Stimulated activated CD4-positive, alpha-beta T cell treated with anti-CD3 and anti-CD28 coated beads, Interleukin-4, amount 100 ng/mL, for 4 hours (primary cell): ENCODE data around the gene SPPL3.
"Not testable (repeated sequence)": the region's sequence is repeated elsewhere in the genome, so short reads cannot be mapped to it uniquely, and the experiment has no call there.

Experiments used
- DNase-seq, 2 experiments: peaks; one replicate each; pipeline ENCODE4 v3.0.0-alpha.2; 2020

The SPPL3 gene

DNA sequence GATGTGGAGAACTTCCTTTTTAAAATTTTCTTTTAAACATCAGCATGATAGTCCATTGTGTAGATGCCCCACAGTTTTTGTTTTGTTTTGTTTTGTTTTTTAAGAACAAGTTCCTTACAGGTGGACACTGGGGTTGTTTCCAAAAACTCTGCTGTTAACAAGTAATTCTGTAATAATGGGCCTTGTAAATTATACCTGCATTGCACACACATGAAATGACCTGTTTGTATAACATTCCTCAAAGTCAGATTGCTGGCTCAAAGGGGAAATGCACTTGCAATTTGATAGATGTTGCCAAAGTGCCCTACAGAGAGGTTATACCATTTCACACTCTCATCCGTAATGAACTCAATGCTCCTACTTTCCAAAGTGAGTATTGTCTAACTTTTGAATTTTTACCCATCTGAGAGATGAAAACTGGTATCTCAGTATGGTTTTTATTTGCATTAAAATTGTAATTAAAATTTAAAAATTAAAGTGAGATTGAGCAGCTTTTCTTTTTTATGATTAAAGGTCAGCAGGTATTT is 89.2 kb downstream of the SPPL3 start:
- DNase-seq: no peak

DNA sequence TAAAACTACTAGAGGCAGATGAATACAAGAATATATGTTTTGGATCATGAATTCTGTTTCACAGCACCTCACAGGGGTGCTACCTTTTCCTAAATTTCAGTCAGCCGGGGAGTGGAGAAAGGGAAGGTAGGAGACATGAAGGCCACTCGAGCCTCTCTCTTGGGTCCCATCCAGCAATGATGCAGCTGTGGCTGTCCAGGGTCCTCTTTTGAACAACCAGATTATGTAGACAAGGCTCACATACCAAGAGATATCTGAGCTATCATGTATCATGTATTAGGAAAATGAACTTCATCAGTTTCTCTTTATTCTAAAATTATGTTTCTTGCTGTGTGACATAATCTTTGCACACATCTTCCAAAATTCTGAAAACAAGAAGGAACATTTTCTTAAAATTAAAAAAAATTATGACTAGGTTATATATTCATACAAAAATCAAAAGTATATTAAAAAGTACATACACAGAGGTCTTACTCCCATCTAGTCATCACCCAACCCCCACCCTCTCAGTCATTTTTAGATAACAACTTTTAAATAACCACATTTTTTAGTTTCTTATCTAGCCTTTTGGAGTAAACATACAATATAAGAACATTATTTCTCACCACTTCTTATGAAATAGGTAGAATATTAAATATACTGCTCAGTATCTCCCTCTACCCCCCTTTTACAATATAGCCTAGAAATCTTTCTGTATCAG is 89.8 kb downstream of the SPPL3 start:
- no peak for DNase-seq

DNA sequence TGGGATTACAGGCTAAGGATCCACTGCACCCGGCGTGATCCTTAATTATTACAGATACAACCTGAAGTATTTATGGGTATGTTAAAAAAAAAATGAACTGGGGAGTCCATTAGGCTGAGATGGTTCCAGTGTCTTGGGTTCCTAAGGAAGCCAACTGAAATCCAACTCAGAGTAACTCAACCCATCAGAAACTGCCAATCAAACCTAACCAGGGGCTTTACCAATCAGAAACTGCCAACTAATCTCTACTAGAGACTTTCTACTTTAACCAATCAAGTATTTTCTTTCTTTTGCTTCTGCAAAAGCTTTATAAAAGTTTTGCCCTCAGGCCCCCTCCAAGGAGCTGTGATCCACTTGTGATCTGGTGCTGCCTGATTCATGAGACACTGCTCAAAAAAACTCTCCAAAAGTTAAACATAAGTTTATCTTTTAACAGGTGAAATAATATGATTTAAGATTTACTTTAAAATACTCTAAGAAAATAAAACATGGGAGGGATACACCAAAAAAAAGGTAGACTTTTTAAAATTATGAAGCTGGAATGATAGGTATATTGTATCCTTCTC is 90.5 kb downstream of the SPPL3 start:
- DNase-seq: no peak

DNA sequence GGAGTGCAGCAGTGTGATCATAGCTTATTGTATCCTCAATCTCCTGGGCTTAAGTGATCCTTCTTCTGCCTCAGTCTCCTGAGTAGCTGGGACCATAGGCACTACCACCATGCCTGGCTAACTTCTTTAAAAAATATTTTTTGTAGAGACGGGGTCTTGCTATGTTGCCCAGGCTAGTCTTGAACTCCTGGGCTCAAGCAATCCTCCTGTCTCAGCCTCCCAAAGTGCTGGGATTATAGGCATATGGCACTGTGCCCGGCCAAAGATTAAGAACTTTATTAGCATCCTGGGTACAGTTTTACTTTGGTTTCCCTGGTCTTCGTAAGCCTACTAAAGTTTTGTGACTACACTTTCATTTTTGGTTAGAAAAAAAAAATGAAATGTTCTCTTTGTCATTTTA is 94.1 kb downstream of the SPPL3 start:
- no peak for DNase-seq

DNA sequence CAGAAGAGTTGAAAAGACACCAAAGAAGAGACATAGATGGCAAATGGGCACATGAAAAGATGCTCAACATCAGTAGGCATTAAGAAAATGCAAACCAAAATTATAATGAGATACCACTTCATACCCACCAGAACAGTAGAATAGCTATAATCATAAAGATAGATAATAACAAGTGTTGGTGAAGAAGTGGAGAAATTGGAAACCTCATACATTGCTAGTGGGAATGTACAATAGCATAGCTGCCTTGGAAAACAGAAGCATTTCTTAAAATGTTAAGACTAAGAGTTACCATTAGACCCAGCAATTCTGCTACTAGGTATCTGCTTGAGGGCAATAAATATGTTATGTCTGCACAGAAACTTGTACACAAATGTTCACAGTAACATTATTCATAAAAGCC is 99.7 kb downstream of the SPPL3 start:
- no peak for DNase-seq

DNA sequence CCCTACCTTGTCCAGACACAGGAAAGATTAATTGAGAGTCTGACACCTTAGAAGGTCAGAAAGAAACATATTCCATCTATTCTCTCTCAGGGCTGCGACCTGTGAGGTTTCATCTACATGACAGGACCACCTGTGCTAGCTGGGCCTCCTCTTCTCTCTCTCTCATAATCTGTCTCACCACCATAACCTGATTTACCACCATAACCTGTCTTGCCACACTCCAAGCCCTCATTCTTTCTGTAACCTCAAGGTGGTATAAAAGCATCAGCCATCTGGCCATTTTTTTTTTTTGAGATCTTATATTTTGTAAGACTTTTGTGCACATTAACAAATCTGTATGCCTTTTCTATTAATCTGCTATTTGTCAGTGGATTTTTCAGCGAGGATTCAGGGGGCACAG is 103.0 kb downstream of the SPPL3 start:
- DNase-seq: no peak

DNA sequence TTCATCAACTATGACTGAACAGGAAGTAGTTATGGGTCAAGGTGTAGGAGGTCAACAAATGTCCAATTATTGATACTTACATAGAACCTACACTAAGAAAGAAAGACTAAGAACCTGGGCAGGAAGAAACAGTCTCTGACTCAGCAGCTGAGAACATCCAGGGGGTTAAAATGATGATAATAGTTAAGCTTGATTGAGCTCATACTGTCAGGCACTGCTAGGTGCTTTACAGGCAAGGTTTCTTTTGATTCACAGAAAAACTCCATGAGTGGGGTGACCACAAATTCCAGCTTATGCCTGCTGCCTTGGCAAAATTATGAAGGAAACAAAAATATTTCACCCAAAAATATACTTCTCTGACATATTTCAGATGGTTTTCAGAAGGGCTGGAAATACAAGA is 103.5 kb downstream of the SPPL3 start:
- no peak for DNase-seq

DNA sequence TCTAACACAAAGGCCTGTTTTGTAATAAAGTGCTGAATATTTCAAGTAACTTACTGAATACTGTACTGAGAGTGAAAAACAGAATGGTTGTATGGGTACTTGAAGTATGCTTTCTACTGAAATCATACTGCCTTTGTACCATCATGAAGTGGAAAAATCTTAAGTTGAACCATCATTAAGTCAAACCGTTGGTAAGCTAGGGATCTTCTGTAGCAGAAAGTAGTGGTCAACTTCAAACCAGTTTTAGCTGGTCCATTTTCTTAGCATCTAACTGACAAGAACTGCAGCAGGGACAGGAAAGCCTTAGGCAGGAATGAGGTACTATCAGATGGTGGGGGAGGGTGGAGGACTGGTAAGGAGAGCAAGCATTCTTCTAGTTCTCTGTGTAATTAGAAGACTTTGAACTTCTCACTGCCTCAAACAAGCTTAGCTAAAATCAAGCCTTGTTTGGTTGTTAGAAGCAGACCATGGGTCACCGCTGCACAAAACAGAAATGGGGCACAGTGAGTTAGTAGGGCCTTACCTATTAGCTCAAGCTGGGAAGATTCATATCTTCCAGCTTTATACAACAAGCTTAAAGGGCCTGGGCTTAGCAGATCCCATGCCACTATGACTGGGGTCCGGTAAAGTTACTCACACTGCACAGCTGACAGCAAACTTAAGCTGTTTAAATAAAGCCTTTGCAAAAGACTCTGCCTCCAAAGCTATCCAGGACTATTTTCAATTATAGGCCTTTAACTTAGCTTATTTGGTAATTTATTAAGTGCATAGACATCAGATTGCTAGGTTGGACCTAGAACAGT is 104.7 kb downstream of the SPPL3 start:
- DNase-seq: no peak

DNA sequence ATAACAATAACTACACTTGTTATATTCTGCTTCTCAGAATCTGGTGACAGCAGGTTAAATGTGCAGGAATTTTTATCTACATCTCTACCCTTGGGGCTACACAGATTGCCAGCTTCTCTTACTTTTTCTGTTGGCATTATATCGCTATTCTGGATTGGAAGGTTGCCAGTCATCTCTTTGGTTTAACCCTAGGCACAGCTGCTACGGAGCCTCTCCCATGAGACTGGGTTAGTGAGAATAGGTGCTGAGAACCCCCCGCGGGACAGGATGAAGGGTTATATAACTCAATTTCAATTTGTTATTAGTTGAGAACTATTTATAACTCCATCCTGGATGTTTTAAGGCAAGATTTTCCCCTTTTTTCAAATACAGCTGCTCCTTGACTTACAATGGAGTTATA is 105.5 kb downstream of the SPPL3 start:
- no peak for DNase-seq

DNA sequence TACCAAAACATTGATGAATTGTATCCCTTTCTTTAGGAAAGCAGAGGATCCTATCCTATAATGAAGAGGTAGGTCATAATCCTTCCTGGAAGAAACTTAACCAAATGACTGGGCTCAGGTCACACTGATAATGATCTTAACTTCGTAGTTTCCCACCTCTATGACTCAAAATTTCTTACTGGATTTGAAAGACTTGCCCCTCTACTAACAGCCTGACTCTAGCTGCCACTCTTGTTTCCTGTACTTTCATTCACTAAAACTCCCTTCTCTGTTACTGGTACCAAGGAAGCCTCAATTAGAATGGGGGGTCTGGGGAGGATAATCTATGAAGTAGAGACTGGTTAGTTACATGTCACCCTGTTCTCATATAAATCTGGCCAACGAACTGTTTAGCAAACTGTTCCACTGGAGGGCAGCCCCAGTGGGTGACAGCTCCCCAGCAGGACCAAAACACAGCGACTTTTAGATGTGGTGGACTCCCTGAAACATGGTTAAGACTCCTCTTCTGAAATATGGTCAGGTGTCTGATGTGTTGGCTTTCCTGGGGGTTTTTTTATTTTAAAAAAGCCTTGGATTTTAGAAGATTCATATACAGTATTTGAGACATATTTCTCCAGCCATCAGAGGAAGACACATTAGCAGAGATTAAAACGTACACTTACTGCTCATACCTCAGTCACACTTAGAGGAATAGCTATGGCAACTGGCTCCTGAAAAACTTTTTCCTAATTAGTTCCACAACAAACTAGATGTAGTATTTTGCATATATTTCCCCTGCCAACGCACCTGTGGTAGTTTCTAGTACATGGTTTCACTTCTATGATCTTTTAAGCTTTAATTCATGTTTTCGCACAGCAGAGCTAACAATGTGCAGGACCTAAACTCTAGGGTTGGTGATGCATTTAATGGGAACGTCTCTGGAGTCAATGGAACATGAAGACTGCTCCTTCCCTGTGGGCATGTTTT is 106.2 kb downstream of the SPPL3 start:
- no peak for DNase-seq

DNA sequence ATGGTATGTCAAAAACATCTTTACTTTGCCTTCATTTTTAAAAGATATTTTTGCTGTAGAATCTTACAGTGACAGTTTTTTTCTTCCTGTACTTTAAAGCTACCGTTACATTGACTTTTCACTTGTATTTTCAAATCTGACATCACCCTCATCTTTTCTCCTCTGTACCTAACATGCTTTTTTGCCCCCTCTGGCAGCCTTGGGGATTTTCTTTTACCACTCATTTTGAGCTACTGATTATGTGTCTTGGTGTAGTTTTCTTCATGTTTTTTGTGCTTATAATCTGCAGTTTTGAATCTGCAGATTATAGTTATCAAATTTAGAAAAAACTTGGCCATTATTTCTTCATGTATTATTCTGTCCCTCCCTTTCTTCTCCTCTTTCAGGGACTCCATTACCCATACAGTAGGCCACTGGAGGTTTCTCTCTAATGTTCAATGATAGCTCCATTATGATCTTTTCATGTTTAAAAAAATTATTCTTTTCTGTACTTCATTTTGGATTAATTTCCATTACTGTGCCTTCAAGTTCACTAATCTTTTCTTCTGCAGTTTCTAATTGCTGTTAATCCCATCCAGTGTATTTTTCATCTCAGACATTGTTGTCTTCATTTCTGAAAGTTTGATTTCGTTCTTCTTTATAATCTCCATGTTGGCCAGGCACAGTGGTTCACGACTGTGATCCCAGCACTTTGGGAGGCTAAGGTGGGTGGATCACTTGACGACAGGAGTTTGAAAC is 108.5 kb downstream of the SPPL3 start:
- DNase-seq: no peak

DNA sequence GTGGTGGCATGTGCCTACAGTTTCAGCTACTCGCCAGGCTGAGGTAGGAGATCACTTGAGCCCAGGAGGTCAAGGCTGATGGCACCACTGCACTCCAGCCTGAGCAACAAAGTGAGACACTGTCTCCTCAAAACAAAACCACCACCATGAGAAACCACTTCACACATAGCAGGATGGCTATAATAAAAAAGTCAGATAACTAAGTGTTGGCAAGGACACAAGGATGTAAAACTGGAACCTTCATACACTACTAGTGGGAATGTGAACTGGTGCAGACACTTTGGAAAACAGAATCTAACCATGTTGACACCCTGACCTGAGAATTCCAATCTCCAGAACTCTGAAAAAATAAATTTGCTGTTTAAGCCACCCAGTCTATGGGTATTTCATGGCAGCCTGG is 110.8 kb downstream of the SPPL3 start:
- DNase-seq: no peak

DNA sequence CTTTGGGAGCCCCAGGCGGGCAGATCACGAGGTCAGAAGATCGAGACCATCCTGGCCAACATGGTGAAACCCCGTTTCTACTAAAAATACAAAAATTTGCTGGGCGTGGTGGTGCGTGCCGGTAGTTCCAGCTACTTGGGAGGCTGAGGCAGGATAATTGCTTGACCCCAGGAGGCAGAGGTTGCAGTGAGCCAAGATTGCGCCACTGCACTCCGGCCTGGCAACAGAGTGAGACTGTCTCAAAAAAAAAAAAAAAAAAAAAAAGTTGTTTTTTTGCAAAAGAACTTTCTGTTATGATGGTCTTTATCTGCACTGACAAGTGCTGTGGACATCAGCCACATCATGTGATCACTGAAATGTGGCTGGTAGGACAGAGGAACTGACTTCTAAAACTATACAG is 111.7 kb downstream of the SPPL3 start:
- DNase-seq: not testable (repeated sequence)

DNA sequence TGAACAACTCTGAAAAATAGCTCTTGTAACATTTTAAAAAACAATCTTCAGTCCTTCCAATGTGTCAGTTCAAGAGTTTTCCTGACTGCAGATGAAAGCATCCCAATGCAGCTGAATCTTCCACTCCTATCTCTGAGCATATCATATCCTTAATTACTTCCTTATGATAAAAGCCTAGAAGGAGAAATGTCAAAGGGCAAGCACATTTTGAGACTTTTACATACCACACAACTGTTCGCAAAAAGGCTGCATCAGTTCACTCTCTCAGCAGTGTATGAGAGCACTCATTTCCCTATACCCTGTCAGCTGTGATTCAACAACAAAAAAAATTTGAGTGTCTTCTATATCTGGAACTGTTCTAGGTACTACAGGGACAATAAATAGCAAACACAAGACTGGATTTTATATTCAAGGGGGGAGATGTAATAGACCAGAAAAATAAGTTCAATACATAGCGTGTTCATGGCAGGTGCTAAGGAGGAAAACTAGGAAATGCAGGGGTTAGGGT is 112.4 kb downstream of the SPPL3 start:
- DNase-seq: no peak

DNA sequence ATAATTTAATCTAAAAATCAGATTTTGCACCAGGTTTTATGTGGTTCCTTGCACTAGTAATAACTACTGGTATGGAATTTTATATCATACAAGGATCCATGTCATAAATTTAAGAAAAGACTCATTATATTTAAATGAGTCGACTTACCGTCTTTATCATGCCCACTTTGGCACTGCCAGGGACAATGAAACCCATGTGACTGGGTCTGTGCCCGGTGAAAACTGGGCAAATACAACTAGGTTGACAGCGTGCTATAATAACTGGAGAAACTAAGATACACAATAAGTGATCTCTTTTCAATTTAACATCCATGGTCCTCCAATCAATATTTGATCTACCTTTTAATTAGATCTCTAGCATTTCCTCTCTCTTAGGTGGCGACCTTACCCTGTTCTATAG is 114.0 kb downstream of the SPPL3 start:
- DNase-seq: no peak

DNA sequence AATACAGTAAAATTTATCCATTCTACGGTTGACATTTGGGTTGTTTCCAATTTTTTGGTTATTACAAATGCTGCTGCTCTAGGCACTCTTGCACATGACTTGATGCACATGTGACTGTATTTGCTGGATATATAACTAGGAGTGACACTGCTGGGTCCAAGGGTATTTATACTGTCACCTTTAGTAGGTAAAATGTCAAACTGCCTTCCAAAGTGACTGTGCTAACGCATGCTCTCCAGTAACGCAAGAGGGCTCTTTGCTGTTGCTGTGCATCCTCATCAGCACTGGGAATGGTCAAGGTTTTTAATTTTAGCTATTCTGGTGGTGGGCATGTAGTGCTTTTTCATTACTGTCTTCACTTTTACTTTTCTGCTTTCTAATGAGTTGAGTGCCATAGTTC is 116.3 kb downstream of the SPPL3 start:
- DNase-seq: no peak

DNA sequence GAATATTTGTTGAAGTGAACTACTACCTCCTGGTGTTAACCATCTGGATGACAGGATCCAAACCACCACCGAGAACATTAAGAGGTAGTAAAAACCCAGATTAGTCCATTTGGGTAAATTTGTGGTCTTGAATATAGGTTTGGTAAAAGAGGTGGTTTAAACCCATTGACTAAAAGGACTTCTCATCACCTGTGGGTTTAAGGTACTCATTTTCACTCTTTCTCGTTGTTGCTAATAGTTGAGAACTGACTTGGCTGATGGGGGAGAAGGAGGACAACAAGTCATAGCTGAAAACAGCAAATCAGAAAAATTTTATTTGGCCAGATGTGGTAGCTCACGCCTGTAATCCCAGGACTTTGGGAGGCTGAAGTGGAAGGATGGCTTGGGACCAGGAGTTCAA is 119.4 kb downstream of the SPPL3 start:
- no peak for DNase-seq

DNA sequence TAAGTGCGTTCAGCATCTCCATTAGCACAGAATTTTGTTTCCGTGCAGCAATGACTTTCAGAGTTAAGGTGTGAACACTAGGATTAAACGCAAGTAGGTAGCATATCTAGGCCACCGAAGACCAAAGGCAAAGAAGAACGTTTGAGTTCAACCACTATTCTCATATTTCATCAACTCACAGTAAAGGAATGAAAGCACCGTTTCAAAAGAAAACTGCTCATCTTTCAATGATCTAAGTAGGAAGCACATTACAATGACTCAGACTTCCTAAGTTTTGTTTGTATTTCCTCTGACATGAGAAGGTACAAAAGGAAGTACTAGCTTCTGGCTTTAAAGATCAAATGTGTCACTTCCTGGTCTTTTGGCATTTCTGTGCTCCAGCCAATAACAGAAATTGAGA is 121.0 kb downstream of the SPPL3 start:
- DNase-seq: no peak

DNA sequence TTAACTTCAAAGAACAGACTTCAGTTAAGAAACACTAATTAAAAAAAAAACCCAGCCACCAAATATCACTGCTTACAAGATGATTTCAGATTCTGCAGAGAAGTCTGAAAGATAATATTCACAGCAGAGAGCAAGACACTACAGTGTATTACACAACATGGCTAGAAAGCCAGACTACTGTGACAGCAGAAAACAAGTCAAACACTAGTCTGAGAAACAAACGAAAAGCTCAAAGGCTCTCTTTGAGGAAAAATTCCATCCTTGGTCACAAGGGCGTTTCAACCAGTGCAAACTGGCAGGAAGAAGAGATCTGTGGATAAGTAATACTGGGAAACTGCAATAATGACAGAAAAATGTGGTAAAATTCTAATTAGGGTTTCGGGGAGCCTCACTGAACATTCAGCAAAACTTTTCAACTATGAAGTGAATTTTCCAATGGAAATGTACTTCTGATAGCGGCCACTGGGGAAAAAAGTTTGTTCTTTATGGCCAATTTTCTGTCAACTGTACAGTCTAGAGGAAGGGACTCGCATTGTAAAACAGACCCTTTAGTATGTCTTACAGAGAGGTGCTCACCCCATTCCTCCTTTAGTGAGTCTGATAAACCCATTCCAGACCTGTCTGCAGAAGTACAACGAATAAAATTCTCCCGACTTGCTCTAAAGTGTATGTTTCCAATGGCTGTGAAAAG is 128.2 kb downstream of the SPPL3 start:
- no peak for DNase-seq

DNA sequence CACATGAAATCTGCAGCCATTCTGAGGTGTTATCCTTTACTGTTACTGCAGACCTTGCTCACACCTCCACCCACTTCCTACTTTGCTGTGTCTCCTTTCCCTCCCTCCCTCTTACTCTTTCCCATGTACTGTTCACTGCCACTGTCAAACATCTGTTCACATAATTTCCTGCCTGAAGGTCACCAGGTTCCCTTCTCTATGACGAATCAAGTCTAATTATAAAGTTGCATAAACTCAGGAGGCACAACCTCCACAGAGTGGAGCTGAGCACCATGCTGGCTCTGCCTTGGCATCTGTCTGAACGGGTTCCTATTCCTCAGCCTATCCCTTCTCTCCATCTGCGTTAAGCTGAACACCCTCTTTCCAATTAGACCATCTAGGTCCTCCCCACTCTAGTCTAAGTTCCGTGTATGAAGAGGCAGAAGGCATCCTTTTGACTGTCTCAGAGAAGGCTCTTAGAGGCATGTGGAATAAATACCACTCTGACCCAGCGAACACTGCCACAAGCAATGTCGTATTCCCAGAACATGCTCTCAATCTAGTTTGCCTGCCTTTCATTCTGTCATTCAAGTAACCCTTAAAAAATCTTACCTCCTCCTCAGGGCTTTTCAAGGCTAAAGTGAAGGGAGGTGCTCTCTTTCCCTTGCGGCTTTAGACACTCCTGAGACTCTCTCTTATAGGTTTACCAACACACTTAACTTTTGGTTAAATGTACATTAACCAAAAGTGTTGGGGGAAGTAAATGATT is 129.8 kb downstream of the SPPL3 start:
- DNase-seq: no peak

DNA sequence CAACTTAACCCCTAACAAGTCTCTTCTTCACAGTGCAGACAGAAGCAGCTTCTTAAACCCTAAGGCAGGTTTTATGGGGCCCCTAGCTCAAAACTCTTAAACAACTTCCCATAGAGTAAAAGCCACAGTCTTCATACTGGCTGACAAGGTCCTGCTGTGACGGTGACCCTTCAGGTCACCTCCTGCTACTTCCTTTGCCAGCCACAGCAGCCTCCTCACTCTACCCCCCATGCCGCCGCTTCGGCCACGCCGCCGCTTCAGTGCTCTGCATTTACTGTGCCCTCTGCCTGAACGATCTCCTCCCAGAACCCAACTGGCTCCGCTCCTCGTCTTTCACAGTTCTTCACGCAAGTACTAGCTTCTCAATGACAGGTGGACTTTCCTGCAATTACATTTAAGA is 133.1 kb downstream of the SPPL3 start:
- DNase-seq: no peak
